ENCODE measurements around the gene CYGB.

GRCh38 chr17:76500074-76500746 is 37.3 kb downstream of the CYGB start:
- no peak for TF ChIP-seq MAX (IDR thresholded peaks at IDR 0.05)
- TF ChIP-seq EP300 (IDR thresholded peaks at IDR 0.05; ENCODE audit: borderline replicate concordance), result no peak
- TF ChIP-seq CREB1 (IDR thresholded peaks at IDR 0.05; ENCODE audit: low read depth), result no peak
- TF ChIP-seq YY1 (IDR thresholded peaks at IDR 0.05; ENCODE audit: low read depth), result no peak
- no peak for TF ChIP-seq FOXM1 (IDR thresholded peaks at IDR 0.05; ENCODE audit: borderline replicate concordance, low read depth)
- TF ChIP-seq CEBPB (IDR thresholded peaks at IDR 0.05), result no peak
- TF ChIP-seq TAF1 (IDR thresholded peaks at IDR 0.05; ENCODE audit: low read depth), result no peak
- no peak for TF ChIP-seq RAD21 (IDR thresholded peaks at IDR 0.05; ENCODE audit: low read depth)
- TF ChIP-seq USF1 (IDR thresholded peaks at IDR 0.05), result no peak
- TF ChIP-seq NFIC (IDR thresholded peaks at IDR 0.05), result no peak
- TF ChIP-seq REST (IDR thresholded peaks at IDR 0.05; ENCODE audit: low read depth), result no peak
- no peak for TF ChIP-seq ZBTB7A (IDR thresholded peaks at IDR 0.05; ENCODE audit: low read depth)
